HG02852 (cell line): ENCODE data around the gene TAF7.
"Not testable (repeated sequence)": the region's sequence is repeated elsewhere in the genome, so short reads cannot be mapped to it uniquely, and the experiment has no call there.

Experiments
- ATAC-seq: cut with Tn5 transposase; IDR thresholded peaks from one replicate; pipeline ENCODE4 v1.9.1; 2021; ENCODE audit warnings: mild to moderate bottlenecking, moderate library complexity; ENCODE audit not compliant: unreplicated experiment

TAF7 gene

GRCh38 chr5:141340781-141341354 lies 20.3 kb upstream of the TAF7 start:
- not testable (repeated sequence) for ATAC-seq

- no peak for ATAC-seq
Observed at GRCh38 chr5:141338538-141339306, 18.1 kb upstream of the TAF7 start, which contains the start of gene PCDHGA2. Gene PCDHGA2 (plus strand): TSS chr5:141338760.

GRCh38 chr5:141332571-141332970 lies 12.0 kb upstream of the TAF7 start:
- ATAC-seq: not testable (repeated sequence)

GRCh38 chr5:141330299-141331080 lies 9.9 kb upstream of the TAF7 start, which contains the start of gene PCDHGA1:
Gene PCDHGA1 (plus strand): TSS chr5:141330514.
- no peak for ATAC-seq

DNA sequence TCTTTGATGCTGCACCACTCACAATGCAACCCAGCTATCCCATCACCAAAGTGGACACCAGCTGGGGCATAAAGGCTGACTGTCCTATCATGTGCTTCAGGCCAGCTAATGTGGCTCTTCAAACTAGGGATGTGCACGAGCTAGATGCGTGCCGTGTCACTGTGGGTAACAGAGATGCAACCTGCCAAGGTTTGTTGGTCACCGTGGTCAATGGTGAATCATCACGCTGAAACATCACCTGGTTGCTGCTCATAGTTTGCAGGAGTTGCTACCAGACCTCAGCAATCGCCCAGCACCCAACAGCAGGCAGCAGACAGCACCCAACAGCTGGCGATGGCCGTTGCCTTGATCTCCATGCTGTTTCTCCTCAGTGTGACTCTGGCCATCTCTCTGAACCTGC lies 7.6 kb upstream of the TAF7 start:
- no peak for ATAC-seq

GRCh38 chr5:141326088-141326854 lies 5.7 kb upstream of the TAF7 start:
- peak; percentile 80 for ATAC-seq

- peak; percentile 13 for ATAC-seq
Observed at GRCh38 chr5:141322261-141322660, 1.7 kb upstream of the TAF7 start.

DNA sequence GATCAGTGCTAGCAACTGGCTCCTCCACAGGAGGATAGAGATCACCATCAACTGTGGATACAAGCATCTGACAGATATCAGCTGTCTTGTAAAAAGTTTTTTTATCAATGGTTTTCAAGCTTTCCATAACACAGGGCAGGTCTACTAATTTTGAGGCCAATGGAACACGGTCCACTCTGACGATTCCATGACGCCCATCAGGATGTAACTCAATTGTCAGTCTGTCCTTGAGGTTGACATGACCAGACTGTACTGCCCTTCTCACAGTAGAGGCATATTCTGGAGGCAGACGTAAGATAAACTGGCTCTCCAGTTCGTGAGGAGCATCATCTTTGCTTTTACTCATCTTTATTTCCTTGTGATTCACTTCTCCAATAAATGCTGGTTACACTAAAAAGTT lies 885 bp downstream of the TAF7 start:
- ATAC-seq: no peak

DNA sequence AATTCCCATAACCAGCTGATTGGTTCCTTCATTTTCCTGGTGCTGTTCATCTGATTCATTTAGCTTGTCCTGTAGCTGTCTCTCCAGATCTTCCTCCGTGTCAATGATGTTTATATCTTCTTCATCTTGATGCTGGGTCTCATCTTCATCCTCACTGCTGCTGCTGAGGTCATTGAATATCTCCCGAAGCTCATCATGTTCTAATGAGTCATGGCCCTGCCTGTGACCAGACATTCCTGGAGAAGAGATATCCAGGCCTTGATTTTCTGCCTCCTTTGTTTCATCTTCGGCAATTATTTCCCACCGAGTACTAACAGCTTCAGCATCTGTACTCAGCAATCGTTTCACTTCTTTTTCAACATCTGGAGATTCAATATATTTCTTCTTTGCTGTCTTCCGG lies 1.4 kb downstream of the TAF7 start:
- ATAC-seq: no peak

- ATAC-seq: not testable (repeated sequence)
Observed at GRCh38 chr5:141316963-141317362, 3.6 kb downstream of the TAF7 start.

GRCh38 chr5:141313711-141314110 lies 6.9 kb downstream of the TAF7 start:
- ATAC-seq: no peak

GRCh38 chr5:141306630-141307029 lies 14.0 kb downstream of the TAF7 start:
- ATAC-seq: no peak

DNA sequence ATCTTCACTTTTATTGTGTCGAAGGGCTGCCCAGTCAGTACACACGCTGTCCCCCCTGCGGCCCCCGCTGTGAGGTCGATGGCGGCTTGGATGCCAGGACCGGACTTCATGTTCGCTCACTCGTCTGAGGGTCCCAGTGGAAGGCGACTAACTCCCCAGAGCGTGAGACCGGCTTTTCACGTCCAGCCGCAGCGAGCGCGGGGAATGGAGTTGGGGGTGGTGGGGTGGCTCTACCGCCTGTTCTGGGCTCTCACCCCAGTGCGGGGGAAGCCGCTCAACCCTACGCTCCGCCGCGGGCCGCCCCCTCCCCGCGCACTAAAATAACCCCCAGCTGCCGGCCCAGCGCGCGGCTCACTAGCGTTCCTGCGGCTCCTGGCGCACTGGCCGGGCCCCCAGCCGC lies 16.8 kb downstream of the TAF7 start, which contains the start of gene SLC25A2:
SLC25A2 (minus strand) TSS at position 294 of the 400 bp plus-strand sequence; CDS start at position 110, 184 bp downstream.
- no peak for ATAC-seq

DNA sequence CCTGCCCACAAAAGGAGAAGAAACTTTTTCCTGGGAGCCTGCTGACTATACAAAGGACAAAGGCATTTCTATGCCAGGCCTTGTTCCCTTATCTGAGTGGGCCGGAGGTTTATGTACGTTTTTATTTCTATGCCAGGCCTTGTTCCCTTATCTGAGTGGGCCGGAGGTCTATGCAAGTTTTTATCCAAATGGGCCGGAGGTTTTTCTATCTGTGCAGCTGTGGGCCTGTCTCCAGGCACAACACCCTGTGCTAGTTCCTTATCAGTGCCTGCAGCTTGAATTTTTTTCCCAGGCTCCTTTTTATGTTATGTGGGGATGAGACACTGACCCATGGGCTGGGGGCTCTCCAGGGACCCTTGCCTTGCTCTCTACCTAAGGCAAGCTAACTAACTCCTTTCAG lies 22.2 kb downstream of the TAF7 start:
- no peak for ATAC-seq

DNA sequence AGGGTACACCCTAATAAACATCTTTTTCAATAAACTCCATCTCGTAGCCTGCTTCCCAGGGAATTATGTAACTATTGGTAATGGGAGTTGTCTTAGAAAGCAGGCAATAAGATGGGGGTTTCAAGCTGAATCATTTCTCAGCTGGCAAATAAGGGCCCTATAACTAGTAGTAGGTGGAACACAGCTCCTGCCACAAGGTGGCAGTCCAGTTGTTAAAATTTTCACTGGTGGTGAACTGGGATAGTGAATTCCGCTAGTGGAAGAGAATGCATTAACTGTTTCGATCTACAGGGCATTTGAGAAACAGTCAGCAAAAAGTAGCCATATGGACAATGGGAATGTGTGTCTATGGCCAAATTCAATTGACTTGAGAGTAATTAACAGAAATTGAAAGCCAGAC lies 47.7 kb downstream of the TAF7 start:
- no peak for ATAC-seq

DNA sequence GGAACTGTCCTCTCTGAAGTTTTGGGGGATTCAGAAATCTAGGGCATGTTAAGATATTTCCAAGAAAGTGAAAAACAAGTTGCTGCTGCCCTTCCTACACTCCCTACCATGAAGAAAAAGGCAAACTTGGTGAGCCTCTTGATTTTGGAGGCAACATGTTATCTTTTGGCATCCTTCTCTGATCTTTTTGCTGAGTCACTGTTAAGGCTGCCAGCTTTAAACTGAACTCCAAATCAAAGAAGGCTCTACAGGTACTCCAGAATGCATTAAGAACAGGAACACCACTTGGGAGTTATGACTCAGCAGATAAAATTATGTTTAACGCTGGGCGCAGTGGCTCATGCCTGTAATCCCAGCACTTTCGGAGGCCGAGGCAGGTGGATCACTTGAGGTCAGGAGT lies 51.4 kb downstream of the TAF7 start:
- ATAC-seq: no peak
